22Rv1 (cell line): ENCODE measurements around the gene PRRC2B.

Experiments used
- CTCF ChIP-seq: fragments of 450-650 bp; IDR thresholded peaks from 2 replicates; pipeline ENCODE4 v1.5.1; 2017; ENCODE audit warnings: mild to moderate bottlenecking
- ZFX ChIP-seq: fragments of 450-650 bp; IDR thresholded peaks from 2 replicates; pipeline ENCODE4 v1.6.1; 2017; ENCODE audit warnings: antibody characterized with exemption, borderline replicate concordance

DNA sequence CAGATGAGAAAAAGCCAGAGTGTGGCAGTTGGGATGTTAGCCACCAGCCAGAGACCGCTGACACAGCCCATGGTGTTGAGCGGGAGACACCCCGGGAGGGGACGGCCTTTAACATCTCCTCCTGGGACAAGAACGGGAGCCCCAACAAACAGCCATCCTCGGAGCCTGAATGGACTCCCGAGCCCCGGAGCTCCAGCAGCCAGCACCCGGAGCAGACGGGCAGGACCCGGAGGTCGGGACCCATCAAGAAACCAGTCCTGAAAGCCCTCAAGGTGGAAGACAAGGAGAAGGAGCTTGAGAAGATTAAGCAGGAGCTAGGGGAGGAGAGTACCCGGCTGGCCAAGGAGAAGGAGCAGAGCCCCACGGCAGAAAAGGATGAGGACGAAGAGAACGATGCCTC, 80.8 kb downstream of the PRRC2B start:
- no peak for TF ChIP-seq CTCF
- no peak for TF ChIP-seq ZFX
